GM13976 (cell line): ENCODE measurements around the gene TTC36.

Source experiments
- DNase-seq: peaks from one replicate; pipeline ENCODE4 v3.0.0; 2012; ENCODE audit warnings: low spot score
- in situ Hi-C: fragments of 300-500 bp; cut with MboI; formaldehyde crosslinking; loops from one replicate; pipeline ENCODE4 v1.12.0; 2022; ENCODE audit warnings: low sequenced_read_pairs, mixed read lengths, inconsistent platforms; ENCODE audit not compliant: unreplicated experiment
- TF ChIP-seq, protein P1 (sequence below): IDR thresholded peaks from 2 replicates; pipeline ENCODE4 v1.5.1; 2012; ENCODE audit warnings: borderline replicate concordance, mild to moderate bottlenecking; ENCODE audit not compliant: insufficient read depth; ENCODE audit errors: extremely low read depth, missing control alignments, control extremely low read depth

TTC36 gene

DNA sequence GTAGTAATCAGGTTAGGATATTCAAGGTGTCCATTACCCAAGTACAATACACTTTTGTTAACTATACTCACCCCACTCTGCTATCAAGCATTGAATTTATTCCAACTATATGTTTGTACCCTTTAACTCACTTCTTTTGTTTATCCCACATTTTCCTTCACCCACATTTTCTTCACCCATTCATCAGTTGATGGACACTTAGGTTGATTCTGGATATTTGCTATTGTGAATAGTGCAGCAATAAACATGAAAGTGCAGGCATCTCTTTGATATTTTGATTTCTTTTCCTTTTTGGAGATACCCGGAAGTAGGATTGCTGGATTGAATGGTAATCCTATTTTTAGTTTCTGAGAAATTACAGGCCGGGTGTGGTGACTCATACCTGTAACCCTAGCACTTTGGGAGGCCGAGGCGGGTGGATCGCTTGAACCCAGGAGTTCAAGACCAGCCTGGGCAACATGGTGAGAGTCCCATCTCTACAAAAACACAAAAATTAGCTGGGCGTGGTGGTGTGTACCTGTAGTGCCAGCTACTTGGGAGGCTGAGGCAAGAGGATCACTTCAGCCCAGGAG is 10.2 kb downstream of the TTC36 start:
- in situ Hi-C loops, result no loop called here
- no peak for DNase-seq
- TF ChIP-seq, protein P1, sequence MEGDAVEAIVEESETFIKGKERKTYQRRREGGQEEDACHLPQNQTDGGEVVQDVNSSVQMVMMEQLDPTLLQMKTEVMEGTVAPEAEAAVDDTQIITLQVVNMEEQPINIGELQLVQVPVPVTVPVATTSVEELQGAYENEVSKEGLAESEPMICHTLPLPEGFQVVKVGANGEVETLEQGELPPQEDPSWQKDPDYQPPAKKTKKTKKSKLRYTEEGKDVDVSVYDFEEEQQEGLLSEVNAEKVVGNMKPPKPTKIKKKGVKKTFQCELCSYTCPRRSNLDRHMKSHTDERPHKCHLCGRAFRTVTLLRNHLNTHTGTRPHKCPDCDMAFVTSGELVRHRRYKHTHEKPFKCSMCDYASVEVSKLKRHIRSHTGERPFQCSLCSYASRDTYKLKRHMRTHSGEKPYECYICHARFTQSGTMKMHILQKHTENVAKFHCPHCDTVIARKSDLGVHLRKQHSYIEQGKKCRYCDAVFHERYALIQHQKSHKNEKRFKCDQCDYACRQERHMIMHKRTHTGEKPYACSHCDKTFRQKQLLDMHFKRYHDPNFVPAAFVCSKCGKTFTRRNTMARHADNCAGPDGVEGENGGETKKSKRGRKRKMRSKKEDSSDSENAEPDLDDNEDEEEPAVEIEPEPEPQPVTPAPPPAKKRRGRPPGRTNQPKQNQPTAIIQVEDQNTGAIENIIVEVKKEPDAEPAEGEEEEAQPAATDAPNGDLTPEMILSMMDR, result no peak

GRCh38 chr11:118544010-118544646 is 16.9 kb downstream of the TTC36 start:
- no peak for DNase-seq
- TF ChIP-seq, protein P1, result no peak
- in situ Hi-C loops, result no loop called here

GRCh38 chr11:118544647-118545010 is 17.4 kb downstream of the TTC36 start:
- TF ChIP-seq, protein P1, result no peak
- DNase-seq, result no peak
- in situ Hi-C loops, result no loop called here

DNA sequence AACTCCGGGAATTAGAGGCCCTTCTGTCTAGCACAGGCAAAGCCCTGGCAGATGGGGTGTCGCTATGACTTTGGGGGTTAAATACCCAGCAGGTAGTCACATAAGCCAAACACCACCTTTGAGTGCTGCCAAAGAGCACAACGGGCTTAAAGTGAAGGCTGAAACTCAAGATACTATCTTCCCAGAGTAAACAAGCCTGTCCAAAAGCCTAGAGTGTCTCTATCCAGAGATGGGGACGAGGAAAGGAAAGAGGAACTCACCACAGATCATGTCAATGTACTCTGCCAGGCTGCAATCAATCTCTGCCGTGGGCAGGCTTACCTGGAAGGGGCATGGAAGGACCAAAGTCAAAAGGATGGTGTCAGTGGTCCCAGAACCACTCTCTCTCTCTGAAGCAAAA is 18.3 kb downstream of the TTC36 start:
- in situ Hi-C loops, result no loop called here
- DNase-seq, result no peak

GRCh38 chr11:118547132-118547531 is 19.9 kb downstream of the TTC36 start:
- TF ChIP-seq, protein P1, result no peak
- in situ Hi-C loops, result no loop called here
- DNase-seq, result no peak

More for the DNA sequence above, 18.3 kb downstream of the TTC36 start:
- TF ChIP-seq, protein P1, result no peak

GRCh38 chr11:118552341-118552740 is 25.1 kb downstream of the TTC36 start:
- DNase-seq, result no peak
- TF ChIP-seq, protein P1, result no peak
- in situ Hi-C loops, result no loop called here
